HG03571 (cell line): ENCODE data around the gene ZNF609.

Source experiments
- ATAC-seq: cut with Tn5 transposase; IDR thresholded peaks from one replicate; pipeline ENCODE4 v1.9.1; 2021; ENCODE audit not compliant: unreplicated experiment

ZNF609 gene

DNA sequence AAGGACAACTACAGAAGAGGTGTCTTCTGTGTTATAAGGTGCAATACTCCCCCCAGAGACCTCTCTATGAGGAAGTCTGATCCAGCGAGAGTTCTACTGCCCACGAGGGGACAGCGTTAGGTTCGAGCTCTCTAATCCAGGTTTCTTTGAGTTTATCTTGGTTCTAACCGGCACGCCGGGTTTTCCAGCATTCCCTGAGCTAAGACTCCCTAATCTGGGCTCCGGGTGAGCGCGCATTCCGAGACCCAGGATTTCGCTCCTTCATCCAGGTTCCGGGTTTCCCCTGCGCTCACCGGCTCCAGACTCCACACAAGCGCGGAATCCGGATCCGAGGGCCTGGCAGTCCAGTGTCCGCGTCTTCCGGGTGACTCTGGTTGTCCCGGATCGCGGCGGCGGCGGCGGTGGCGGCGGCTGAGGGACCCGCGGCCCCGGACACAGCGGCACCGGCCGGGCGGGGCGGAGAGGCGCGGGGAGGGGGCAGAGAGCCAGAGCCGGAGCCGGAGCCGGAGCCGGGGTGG lies at the start of gene ZNF609:
Gene ZNF609 (plus strand): TSS at position 373 of the 518 bp plus-strand sequence. CDS start 38,842 bp downstream, outside the sequence.
- peak; percentile 48 for ATAC-seq

- no peak for ATAC-seq
These were observed 48.2 kb upstream of the ZNF609 start for GRCh38 chr15:64412216-64412615.

DNA sequence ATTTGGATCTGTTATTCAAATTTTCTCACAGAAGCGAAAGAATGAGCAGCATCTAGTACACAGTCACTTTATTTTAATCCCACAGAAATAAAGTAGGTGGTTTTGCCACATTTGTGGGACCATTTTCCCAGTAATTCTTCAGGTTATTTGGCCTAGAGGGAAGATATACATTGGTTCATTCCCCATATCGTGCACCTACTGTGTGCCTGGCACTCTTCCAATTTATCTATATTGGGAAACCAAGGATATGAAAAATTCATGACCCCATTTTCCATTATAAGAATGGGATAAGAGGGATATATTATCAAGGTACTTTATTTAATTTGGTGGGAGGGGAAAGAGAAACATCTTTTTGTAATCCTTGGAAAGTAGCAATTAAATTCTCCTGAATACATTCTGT lies 37.7 kb upstream of the ZNF609 start:
- ATAC-seq = no peak

DNA sequence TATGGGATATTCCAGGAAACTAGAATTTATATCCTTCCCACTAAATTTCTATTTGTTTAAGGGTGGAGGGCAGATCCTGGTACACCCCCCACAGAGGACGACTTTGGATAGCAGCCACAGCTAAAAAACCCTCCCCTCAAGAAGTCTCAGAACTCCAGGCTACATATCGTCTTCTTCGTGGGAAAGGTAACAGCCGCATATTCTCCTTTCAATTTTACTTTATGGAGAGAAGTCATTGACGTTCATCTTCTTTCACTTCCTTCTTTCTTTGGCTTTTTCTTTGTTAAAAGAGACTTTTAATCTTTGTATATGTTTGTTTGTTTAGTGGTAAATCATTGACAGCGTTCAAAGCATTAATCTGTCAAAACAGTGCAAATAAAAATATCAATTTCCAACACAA lies 36.4 kb upstream of the ZNF609 start:
- ATAC-seq = no peak

- ATAC-seq = no peak
These were observed 35.2 kb upstream of the ZNF609 start for GRCh38 chr15:64425221-64425620.

DNA sequence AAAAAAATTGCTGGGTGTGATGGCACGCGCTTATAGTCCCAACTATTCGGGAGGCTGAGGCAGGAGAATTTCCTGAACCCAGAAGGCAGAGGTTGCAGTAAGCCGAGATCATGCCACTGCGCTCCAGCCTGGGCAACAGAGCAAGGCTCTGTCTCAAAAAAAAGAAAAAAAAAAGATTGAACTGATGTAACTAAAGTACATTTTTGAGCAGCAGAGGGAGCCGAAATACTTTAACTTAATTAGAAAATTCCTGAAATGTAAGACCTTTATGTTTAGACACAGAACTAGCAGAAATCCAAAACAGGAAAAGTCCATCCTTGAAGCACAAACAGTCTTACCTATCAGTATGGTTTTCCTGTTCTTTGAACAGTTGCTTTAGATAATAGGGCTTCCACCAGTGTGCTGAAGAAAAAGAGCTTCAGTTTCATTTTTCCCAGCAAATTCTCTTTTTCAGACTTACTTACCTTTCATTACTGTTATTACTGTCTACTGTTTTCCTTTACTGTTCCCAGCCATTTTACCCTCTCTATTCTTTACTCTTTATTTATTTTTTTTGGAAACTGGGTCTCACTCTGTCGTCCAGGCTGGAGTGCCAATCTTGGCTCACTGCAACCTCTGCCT lies 33.4 kb upstream of the ZNF609 start:
- ATAC-seq = no peak

DNA sequence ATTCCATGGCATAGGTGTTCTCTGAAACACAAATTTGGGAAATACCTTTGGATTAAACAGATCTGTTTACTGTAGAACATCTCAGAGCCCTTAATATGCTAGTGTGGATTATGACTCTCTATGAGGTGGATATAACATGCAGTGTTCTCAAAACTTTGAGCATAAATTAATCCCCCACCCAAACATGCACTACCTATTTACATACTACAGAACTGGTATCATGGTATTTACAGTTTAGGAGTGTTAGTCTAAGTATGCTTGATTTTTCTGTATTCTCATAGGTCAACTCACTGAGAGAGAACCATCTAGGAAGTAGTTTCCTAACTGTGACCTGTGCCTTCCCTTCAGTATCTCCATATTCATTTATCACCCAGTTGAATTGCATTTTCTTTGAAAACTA lies 30.9 kb upstream of the ZNF609 start:
- no peak for ATAC-seq

DNA sequence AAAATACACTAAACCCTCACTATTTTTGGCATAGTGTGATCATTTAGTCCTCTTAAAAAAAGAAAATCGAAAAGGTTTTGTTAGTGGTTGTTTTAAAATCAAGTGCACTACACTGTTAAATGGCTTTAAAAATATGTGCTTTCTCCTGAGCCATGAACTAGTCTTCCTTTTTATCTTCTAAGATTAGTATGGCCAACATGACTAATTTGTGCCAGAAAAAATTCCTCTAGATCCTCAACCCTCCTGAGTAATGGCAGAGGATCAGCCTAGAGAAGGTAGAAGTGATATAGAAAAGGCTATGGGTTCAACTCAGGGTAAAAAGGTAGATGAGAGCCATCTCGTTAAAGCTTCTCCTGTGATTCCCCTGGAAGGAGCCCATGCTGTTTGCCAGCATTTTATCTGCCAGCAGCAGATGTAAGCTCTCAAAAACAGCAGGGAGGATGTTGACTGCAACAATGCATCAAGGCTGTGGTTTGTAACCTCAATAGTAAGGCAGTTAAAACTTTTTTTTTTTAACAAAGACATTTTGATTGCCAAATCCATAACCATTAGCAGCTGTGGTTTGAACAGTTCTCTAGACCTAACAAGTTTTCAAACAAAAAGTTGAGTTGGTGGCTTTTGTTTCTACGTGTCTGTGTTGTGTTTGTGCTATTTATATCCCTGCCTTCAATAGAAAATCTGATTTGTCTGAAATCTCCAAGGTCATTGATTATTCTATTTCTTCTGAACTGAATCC lies 30.2 kb upstream of the ZNF609 start:
- ATAC-seq = no peak

- ATAC-seq = no peak
These were observed 22.4 kb upstream of the ZNF609 start for GRCh38 chr15:64437982-64438381.

GRCh38 chr15:64438653-64439447 lies 21.5 kb upstream of the ZNF609 start:
- ATAC-seq = no peak

- no peak for ATAC-seq
These were observed 18.5 kb upstream of the ZNF609 start for GRCh38 chr15:64441852-64442251.

DNA sequence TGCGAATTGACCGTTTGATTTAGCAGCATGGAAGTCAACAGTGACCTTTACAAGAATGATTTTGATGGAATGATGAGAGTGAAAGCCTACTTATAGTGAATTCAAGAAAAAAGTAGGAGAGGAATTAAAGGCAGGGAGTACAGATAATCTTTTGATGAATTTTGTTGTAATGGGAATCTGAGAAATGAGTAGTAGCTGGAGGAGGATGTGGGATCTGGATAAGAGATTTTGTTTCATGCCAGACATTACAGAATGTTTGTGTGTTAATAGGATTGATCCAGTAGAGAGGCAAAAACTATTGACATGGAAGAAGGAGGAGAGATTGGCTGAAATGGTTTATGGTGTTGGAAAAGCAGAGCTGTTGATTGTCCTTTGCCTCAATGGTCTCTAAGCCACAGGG lies 17.4 kb upstream of the ZNF609 start:
- no peak for ATAC-seq

DNA sequence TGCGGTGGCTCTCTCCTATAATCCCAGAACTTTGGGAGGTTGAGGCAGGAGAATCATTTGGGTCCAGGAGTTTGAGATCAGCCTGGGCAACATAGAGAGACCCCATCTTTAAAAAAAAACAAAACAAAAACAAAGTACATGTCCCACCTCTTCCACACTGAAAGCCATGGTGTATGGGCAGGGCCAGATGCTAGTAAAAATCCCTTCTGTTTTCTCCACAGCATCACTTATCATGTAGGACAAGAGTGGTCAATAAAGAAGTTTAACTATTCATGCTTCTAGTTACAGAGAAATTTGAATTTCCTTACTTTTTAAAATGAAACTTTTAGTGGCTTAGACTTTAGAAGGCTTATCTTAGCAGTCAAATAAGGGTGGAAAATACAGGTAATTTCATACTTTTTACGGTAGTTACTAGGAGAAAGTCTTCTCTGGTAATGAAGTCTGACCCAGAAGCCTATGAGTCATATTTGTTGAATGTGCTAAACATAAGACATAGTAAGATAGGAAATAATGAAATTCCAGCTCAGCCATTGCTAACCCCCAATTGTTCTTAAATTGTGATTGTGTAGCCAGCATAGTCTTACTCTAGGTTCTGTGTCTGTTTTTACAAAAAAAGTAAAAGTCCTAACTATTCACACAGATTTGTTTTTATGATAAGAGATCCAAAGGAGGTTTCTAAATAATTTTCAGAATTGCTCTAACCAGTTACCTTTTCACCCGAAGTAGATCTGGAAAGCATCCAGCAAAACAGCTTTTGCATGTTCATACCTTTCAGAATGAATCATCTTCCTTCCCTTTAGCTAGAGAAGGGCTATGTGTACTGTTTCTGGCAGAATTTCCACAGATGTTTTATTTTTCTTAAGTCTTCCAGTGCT lies 16.4 kb upstream of the ZNF609 start:
- no peak for ATAC-seq

- ATAC-seq = no peak
These were observed 15.5 kb upstream of the ZNF609 start for GRCh38 chr15:64444836-64445235.

DNA sequence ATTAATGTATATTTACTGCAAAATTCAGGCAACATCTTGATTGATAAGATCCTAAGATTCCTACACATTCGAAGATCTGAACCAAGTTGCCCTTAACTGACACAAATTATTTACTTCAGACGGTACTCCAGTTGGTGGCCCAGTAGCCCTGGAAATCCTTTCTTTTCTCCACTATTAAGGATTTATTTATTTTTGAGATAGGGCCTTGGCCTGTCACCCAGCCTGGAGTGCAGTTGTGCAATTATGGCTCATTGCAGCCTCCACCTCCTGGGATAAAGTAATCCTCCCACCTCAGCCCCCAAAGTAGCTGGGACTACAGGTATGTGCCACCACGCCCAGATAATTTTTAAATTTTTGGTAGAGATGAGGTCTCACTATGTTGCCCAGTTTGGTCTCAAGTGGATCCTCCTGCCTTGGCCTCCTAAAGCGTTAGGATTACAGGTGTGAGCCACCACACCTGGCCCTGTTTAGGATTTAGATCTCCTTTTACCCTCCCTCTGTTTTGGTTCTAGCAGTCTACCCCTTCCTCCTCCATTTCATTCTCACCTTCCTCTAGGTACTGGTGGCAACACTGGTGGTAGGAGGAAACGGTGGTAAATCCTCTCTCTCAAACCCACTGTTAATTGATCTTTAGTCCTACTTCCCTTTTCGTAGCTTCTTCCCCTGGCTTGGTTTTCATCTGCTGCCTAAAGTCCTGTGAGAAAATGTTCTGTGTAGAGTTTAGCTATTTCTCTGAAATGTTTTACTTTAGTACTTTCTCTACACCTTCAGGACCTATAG lies 12.7 kb upstream of the ZNF609 start:
- ATAC-seq = no peak

DNA sequence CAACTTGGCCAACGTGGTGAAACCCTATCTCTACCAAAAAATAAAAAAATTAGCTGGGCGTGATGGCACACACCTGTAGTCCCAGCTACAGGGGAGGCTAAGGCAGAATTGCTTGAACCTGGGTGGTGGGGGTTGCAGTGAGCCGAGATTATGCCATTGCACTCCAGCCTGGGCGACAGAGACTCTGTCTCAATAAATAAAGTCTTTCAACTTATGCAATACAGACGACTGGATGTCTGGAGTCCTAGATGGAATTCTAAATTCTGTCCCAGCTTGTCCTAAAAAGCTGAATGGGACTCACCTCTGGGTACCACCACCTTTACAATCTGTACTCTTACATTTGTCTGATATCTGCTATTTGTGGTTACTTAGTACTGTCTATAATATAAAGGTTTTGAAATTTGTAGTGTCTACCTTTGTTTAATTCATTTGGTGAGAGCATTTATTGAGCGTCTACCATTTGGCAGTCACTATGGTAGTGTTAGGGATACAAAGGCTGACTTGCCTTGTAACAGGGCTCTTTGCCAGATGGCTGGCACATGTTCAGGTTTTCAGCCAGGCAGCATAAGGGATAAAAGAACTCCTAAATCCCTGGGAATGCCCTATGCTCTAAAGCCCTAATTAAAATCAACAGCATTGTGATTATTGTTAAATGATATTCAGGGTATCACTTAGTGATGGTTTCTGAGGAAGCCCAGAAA lies 7.2 kb upstream of the ZNF609 start:
- no peak for ATAC-seq

DNA sequence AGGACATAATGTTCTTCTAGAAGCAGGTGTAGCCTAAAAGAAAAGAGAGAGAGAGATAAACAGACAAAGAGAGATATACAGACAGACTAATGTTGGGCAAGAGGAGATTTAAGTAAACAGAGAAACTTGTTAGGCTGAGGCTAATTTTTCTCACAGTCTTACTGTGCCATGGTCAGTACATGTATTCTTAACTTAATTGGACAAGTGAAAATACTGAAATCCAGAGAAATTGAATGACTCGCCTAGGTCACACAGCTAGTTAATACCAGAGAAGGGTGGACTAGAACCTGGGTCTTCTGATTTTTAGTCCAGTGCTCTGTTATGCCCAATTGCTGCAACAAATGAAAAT lies 6.7 kb upstream of the ZNF609 start:
- ATAC-seq = no peak

GRCh38 chr15:64454282-64454681 lies 6.1 kb upstream of the ZNF609 start:
- no peak for ATAC-seq

- ATAC-seq = no peak
These were observed 4.4 kb upstream of the ZNF609 start for GRCh38 chr15:64455961-64456371.
